ENCODE data around the gene ZNF292.

DNA sequence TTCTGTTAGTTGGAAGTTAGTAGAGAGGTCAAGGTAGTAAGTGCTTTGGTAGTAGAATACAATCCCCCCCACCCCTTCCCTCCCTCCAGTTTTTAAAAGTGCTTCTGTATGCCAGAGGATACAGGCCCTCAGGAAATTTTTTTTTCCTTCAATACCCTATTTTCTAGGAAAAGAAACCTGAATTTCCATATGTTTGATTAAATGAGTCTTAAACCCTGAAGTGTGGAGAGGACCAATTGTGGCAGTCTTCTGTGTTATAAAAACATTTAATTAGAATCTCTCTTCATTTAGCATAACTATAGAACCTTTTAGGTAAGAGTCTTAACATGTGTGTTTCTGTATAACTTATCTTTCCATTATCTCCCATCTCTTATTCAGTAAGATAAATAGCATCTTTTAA is 59.5 kb downstream of the ZNF292 start:
- TF ChIP-seq SMC3 (IDR thresholded peaks at IDR 0.05; ENCODE audit: low read depth, low read length): no peak
- no peak for TF ChIP-seq GABPA (IDR thresholded peaks at IDR 0.05; ENCODE audit: low read depth)
- no peak for TF ChIP-seq YY1 (IDR thresholded peaks at IDR 0.05; ENCODE audit: low read depth)
- no peak for TF ChIP-seq EP300 (IDR thresholded peaks at IDR 0.05; ENCODE audit: borderline replicate concordance in 1 of 2, low read depth in 1 of 2, low read length in 1 of 2)
- TF ChIP-seq, protein P1, sequence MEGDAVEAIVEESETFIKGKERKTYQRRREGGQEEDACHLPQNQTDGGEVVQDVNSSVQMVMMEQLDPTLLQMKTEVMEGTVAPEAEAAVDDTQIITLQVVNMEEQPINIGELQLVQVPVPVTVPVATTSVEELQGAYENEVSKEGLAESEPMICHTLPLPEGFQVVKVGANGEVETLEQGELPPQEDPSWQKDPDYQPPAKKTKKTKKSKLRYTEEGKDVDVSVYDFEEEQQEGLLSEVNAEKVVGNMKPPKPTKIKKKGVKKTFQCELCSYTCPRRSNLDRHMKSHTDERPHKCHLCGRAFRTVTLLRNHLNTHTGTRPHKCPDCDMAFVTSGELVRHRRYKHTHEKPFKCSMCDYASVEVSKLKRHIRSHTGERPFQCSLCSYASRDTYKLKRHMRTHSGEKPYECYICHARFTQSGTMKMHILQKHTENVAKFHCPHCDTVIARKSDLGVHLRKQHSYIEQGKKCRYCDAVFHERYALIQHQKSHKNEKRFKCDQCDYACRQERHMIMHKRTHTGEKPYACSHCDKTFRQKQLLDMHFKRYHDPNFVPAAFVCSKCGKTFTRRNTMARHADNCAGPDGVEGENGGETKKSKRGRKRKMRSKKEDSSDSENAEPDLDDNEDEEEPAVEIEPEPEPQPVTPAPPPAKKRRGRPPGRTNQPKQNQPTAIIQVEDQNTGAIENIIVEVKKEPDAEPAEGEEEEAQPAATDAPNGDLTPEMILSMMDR (IDR thresholded peaks at IDR 0.05): no peak
- TF ChIP-seq, protein P2, sequence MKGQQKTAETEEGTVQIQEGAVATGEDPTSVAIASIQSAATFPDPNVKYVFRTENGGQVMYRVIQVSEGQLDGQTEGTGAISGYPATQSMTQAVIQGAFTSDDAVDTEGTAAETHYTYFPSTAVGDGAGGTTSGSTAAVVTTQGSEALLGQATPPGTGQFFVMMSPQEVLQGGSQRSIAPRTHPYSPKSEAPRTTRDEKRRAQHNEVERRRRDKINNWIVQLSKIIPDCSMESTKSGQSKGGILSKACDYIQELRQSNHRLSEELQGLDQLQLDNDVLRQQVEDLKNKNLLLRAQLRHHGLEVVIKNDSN (IDR thresholded peaks at IDR 0.05; ENCODE audit: borderline replicate concordance, low read depth): no peak
- TF ChIP-seq, protein P3, sequence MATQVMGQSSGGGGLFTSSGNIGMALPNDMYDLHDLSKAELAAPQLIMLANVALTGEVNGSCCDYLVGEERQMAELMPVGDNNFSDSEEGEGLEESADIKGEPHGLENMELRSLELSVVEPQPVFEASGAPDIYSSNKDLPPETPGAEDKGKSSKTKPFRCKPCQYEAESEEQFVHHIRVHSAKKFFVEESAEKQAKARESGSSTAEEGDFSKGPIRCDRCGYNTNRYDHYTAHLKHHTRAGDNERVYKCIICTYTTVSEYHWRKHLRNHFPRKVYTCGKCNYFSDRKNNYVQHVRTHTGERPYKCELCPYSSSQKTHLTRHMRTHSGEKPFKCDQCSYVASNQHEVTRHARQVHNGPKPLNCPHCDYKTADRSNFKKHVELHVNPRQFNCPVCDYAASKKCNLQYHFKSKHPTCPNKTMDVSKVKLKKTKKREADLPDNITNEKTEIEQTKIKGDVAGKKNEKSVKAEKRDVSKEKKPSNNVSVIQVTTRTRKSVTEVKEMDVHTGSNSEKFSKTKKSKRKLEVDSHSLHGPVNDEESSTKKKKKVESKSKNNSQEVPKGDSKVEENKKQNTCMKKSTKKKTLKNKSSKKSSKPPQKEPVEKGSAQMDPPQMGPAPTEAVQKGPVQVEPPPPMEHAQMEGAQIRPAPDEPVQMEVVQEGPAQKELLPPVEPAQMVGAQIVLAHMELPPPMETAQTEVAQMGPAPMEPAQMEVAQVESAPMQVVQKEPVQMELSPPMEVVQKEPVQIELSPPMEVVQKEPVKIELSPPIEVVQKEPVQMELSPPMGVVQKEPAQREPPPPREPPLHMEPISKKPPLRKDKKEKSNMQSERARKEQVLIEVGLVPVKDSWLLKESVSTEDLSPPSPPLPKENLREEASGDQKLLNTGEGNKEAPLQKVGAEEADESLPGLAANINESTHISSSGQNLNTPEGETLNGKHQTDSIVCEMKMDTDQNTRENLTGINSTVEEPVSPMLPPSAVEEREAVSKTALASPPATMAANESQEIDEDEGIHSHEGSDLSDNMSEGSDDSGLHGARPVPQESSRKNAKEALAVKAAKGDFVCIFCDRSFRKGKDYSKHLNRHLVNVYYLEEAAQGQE (IDR thresholded peaks at IDR 0.05; ENCODE audit: low read depth, low read length): no peak
- TF ChIP-seq TAF1 (IDR thresholded peaks at IDR 0.05; ENCODE audit: borderline replicate concordance, low read depth, low read length): no peak

All from SK-N-SH (cell line).